ENCODE results near the gene TBX10. TPM values are rescaled to one million over a fixed set of nuclear protein-coding genes. Genes with fewer than 3 reads are reported as not detected.

The TBX10 gene
- total RNA-seq, 1 experiment from 2014 or later, result not detected

GRCh38 chr11:67600324-67601029 lies 39.1 kb downstream of the TBX10 start:
- CTCF ChIA-PET, result no interaction called here
- POLR2A ChIA-PET, result no interaction called here
- TF ChIP-seq MAX (IDR thresholded peaks at IDR 0.05) (no peak), TCF7L2 (IDR thresholded peaks at IDR 0.05; ENCODE audit: borderline replicate concordance, extremely low read depth, insufficient read depth, insufficient read length) (no peak), ELF1 (IDR thresholded peaks at IDR 0.05; ENCODE audit: borderline replicate concordance, low read depth) (no peak), JUND (IDR thresholded peaks at IDR 0.05) (no peak), ZFX (IDR thresholded peaks at IDR 0.05) (no peak), CTCF (IDR thresholded peaks at IDR 0.05 in 2 of 3, conservative IDR thresholded peaks at IDR 0.05 in 1 of 3; ENCODE audit: borderline replicate concordance in 1 of 3, insufficient read depth in 1 of 3, low read depth in 2 of 3, low read length in 2 of 3) (no peak), SIN3A (IDR thresholded peaks at IDR 0.05; ENCODE audit: low read depth) (no peak), SRF (IDR thresholded peaks at IDR 0.05; ENCODE audit: low read depth) (no peak), ZBTB33 (IDR thresholded peaks at IDR 0.05; ENCODE audit: extremely low read depth, insufficient replicate concordance, low read length) (no peak), YY1 (IDR thresholded peaks at IDR 0.05; ENCODE audit: extremely low read depth, insufficient replicate concordance, low read depth, low read length) (no peak), ATF3 (IDR thresholded peaks at IDR 0.05) (no peak), RAD21 (IDR thresholded peaks at IDR 0.05; ENCODE audit: low read depth) (no peak), EZH2phosphoT487 (IDR thresholded peaks at IDR 0.05; ENCODE audit: borderline replicate concordance) (no peak), CEBPB (IDR thresholded peaks at IDR 0.05; ENCODE audit: low read depth) (no peak), ZNF274 (IDR thresholded peaks at IDR 0.05; ENCODE audit: low read depth, low read length) (no peak), POLR2A (IDR thresholded peaks at IDR 0.05; ENCODE audit: borderline replicate concordance, extremely low read depth, insufficient read depth, insufficient read length) (no peak)
- Histone ChIP-seq H3K4me2 (ENCODE audit: low read length) (no peak overlapping the region), H3K9ac (ENCODE audit: low read length) (no peak overlapping the region), H3K4me3 (replicated peaks in 1 of 2; ENCODE audit: low read depth in 1 of 2, low read length in 2 of 2) (no peak overlapping the region), H4K20me1 (ENCODE audit: insufficient read depth) (no peaks in the 10 kb centered on the region), H3K36me3 (ENCODE audit: control insufficient read depth in 1 of 2, insufficient read depth in 2 of 2, low read length in 2 of 2) (no peaks in the 10 kb centered on the region), H3K27ac (ENCODE audit: low read depth, low read length) (no peak overlapping the region), H3K27me3 (ENCODE audit: insufficient read depth, low read length) (no peaks in the 10 kb centered on the region), H3K4me1 (ENCODE audit: control insufficient read depth in 1 of 2, insufficient read depth in 2 of 2, low read length in 2 of 2) (no peaks in the 10 kb centered on the region), H3K9me3 (ENCODE audit: control insufficient read depth in 1 of 2, insufficient read depth in 1 of 2, low read depth in 1 of 2, low read length in 2 of 2) (no peaks in the 10 kb centered on the region), H3K79me2 (ENCODE audit: insufficient read depth, low read length) (no peaks in the 10 kb centered on the region), H3K9me2 (ENCODE audit: insufficient read depth) (no peaks in the 10 kb centered on the region), H2AFZ (ENCODE audit: low read depth, low read length, poor library complexity, severe bottlenecking) (no peak overlapping the region)
- BruUV-seq (replicated peaks), result no TSS peak
- no peak for ATAC-seq
- RAD21 ChIA-PET (ENCODE audit: low non-redundant PET in 1 of 2, low total read pairs in 2 of 2, uncharacterized antibody in 2 of 2, unreplicated experiment in 2 of 2), result no interaction called here
- intact Hi-C loops (cut with micrococcal nuclease), result no loop called here
- no peak for DNase-seq (ENCODE audit: low read depth, low spot score)

Data from HCT116 (cell line).